HL-60 (cell line): ENCODE results near the gene TMEM63B.

ENCODE experiments used
- DNase-seq, 2 experiments: peaks; one replicate each; pipeline ENCODE4 v3.0.0-alpha.2; 2010 to 2020; ENCODE audit warnings: low read depth in 1 of 2, low spot score in 1 of 2
- H3K27ac ChIP-seq: fragments of 250-450 bp; sonication (Bioruptor Pico); replicated peaks from 2 replicates; pipeline ENCODE4 v1.5.1; 2020; ENCODE audit warnings: mild to moderate bottlenecking, moderate library complexity
- H3K27me3 ChIP-seq: fragments of 250-450 bp; sonication (Bioruptor Pico); 2 replicates; pipeline ENCODE4 v1.5.1; 2021; ENCODE audit warnings: mild to moderate bottlenecking, moderate library complexity; ENCODE audit not compliant: insufficient read depth, poor library complexity, severe bottlenecking
- H3K4me3 ChIP-seq: replicated peaks from 2 replicates; pipeline ENCODE4 v1.5.1; 2011; ENCODE audit warnings: mild to moderate bottlenecking, control low read depth, low read length; ENCODE audit not compliant: insufficient read depth
- GABPA ChIP-seq: IDR thresholded peaks from 2 replicates; pipeline ENCODE4 v1.6.1; 2012; ENCODE audit warnings: low read depth
- POLR2AphosphoS5 ChIP-seq: IDR thresholded peaks from 2 replicates; pipeline ENCODE4 v1.6.1; 2012; ENCODE audit warnings: low read depth
- SPI1 ChIP-seq: IDR thresholded peaks from 2 replicates; pipeline ENCODE4 v1.6.1; 2012; ENCODE audit warnings: low read depth, mild to moderate bottlenecking, borderline replicate concordance
- TF ChIP-seq, protein P1 (sequence below): IDR thresholded peaks from one replicate; pipeline ENCODE4 v1.5.1; 2011; ENCODE audit warnings: low read length, control low read depth, inconsistent platforms; ENCODE audit not compliant: insufficient read depth
- TF ChIP-seq, protein P2 (sequence below): IDR thresholded peaks from 2 replicates; pipeline ENCODE4 v1.6.1; 2012; ENCODE audit warnings: low read depth; ENCODE audit not compliant: insufficient replicate concordance

TMEM63B gene

DNA sequence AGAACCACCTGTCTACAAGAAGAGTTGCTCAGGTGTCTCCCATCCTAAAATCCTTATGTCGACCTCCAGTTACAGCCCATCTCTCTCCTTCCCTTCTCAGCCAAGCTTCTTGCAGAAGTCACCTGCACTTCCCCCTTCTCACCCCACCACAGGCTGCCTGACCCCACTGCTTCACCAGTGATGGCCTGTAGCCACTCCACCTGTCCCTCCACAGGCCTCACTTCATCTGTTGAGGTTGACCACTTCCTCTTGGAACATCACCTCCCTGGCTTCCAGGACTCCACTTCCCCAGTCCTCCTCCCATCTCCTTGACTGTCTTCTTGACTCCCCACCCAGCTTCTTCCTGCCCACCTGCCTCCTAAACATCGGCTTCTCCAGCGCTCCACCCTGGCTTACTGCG, 25.5 kb upstream of the TMEM63B start:
- no peak overlapping the region for H3K27ac ChIP-seq
- TF ChIP-seq SPI1 = peak; percentile 75; the same call in 1 of the 2 replicates
- TF ChIP-seq, protein P1, sequence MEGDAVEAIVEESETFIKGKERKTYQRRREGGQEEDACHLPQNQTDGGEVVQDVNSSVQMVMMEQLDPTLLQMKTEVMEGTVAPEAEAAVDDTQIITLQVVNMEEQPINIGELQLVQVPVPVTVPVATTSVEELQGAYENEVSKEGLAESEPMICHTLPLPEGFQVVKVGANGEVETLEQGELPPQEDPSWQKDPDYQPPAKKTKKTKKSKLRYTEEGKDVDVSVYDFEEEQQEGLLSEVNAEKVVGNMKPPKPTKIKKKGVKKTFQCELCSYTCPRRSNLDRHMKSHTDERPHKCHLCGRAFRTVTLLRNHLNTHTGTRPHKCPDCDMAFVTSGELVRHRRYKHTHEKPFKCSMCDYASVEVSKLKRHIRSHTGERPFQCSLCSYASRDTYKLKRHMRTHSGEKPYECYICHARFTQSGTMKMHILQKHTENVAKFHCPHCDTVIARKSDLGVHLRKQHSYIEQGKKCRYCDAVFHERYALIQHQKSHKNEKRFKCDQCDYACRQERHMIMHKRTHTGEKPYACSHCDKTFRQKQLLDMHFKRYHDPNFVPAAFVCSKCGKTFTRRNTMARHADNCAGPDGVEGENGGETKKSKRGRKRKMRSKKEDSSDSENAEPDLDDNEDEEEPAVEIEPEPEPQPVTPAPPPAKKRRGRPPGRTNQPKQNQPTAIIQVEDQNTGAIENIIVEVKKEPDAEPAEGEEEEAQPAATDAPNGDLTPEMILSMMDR = no peak
- no peak overlapping the region for H3K4me3 ChIP-seq
- DNase-seq = peak; percentile 35 to 49
- no peaks in the 10 kb centered on the region for H3K27me3 ChIP-seq

DNA sequence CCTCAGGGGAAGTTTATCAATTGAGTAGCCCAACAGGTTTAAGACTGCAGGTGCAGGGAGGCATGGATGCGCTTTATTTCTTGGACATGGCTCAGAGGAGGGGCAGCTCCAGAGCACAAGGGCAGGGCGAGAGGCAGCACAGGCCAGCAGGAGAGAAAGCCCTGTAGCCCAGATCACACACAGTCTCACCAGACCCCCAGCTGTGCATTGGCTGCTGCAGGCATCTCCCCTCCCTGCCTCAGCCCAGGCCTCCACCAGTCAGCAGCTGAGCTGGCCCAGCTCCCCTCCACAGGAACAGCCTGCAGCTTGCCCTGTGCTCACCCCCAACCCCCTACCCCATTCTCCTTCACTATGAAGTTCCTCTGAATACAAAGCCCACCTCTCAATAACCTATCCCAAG, 24.8 kb upstream of the TMEM63B start:
- TF ChIP-seq, protein P1 = no peak
- TF ChIP-seq SPI1 = no peak
- no peak for TF ChIP-seq GABPA
- TF ChIP-seq POLR2AphosphoS5 = no peak
- TF ChIP-seq, protein P2, sequence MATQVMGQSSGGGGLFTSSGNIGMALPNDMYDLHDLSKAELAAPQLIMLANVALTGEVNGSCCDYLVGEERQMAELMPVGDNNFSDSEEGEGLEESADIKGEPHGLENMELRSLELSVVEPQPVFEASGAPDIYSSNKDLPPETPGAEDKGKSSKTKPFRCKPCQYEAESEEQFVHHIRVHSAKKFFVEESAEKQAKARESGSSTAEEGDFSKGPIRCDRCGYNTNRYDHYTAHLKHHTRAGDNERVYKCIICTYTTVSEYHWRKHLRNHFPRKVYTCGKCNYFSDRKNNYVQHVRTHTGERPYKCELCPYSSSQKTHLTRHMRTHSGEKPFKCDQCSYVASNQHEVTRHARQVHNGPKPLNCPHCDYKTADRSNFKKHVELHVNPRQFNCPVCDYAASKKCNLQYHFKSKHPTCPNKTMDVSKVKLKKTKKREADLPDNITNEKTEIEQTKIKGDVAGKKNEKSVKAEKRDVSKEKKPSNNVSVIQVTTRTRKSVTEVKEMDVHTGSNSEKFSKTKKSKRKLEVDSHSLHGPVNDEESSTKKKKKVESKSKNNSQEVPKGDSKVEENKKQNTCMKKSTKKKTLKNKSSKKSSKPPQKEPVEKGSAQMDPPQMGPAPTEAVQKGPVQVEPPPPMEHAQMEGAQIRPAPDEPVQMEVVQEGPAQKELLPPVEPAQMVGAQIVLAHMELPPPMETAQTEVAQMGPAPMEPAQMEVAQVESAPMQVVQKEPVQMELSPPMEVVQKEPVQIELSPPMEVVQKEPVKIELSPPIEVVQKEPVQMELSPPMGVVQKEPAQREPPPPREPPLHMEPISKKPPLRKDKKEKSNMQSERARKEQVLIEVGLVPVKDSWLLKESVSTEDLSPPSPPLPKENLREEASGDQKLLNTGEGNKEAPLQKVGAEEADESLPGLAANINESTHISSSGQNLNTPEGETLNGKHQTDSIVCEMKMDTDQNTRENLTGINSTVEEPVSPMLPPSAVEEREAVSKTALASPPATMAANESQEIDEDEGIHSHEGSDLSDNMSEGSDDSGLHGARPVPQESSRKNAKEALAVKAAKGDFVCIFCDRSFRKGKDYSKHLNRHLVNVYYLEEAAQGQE = no peak
- no peak overlapping the region for H3K27ac ChIP-seq
- H3K4me3 ChIP-seq = no peak overlapping the region
- no peaks in the 10 kb centered on the region for H3K27me3 ChIP-seq
- no peak for DNase-seq

DNA sequence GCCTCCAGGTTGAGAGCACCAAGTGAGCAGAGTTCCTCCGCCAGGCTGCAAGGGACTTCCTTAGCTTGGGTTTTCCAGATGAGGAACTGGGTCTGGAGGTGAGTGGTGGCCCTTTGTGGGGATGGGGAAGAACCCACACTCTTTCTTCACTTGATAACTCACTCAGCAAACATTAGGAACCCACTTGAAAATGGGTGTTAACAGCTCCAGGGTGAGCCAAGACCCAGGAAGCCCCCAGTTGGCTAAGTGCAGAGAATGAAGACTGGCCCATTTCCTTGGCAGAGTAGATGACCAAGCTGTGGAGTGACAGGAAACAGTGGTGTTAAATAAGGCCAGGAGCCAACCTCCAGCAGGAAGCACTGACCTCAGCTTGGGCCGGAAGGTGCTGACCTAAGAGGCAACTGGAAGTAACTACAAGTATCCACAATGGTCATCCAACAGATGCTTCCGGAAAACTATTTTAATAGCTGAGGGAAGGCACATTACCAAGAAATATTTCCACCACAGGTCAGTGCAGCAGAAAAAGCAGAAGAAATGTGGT, 22.8 kb upstream of the TMEM63B start:
- Histone ChIP-seq H3K4me3 (no peak overlapping the region), H3K27me3 (no peaks in the 10 kb centered on the region), H3K27ac (no peak overlapping the region)
- no peak for DNase-seq
- peak; percentile 38; the same call in 1 of the 2 replicates for TF ChIP-seq SPI1
- no peak for TF ChIP-seq GABPA

DNA sequence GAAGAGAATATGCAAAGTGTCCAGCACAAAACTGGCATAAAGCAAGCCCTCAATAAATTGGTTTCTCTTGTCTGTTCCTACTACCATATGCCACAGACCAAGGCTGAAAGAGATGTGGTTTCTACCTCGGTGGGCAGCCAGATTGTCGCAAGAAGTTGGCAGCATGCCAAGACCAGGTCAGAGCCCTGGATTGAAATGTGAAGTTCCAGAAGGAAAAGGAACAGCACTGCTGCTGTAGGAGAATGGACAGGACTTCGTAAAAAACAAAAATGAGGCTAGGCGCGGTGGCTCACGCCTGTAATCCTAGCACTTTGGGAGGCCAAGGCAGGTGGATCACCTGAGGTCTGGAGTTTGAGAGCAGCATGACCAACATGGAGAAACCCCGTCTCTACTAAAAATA, 22.2 kb upstream of the TMEM63B start:
- DNase-seq = no peak
- no peak overlapping the region for H3K4me3 ChIP-seq
- no peak overlapping the region for H3K27ac ChIP-seq
- TF ChIP-seq, protein P1 = no peak
- no peaks in the 10 kb centered on the region for H3K27me3 ChIP-seq

DNA sequence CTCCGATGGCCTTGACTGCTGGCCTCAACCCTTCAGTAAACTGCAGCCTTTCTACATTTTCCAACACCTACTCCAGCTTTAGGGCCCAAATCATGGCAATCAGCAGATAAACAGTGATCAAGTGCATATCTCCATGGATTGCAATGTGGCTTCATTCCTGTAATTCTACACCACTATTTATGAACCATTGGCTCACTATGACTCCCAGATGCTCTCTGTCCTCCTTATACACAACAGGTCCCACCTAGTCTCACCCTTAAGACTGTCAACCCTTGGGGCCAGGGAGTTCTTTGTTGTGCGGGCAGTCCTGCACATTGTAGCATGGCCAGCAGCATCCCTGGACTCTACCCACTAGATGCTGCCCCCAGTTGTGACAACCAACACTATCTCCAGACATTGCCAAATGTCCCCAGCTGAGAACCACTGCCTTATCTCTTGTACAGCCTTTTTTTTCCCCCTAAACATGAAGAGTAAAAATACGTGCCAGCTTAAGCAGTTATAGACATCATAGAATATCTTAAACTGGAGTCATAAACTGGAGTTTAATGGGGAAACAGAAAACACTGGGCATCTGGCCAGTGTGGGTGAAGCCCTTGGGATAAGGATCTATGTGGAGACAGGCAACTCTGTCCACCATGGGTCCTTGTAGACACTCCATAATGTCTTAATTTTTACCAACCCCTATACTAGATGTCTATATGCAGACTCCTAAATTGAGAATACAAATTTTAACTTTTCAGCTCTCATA, 21.2 kb upstream of the TMEM63B start:
- H3K27ac ChIP-seq = no peak overlapping the region
- no peaks in the 10 kb centered on the region for H3K27me3 ChIP-seq
- TF ChIP-seq GABPA = no peak
- no peak for TF ChIP-seq POLR2AphosphoS5
- TF ChIP-seq SPI1 = no peak
- TF ChIP-seq, protein P1 = no peak
- TF ChIP-seq, protein P2 = no peak
- no peak for DNase-seq
- no peak overlapping the region for H3K4me3 ChIP-seq
